ENCODE data around the gene KLHL24.
"Not testable (repeated sequence)": the region's sequence is repeated elsewhere in the genome, so short reads cannot be mapped to it uniquely, and the experiment has no call there.

Gene KLHL24

DNA sequence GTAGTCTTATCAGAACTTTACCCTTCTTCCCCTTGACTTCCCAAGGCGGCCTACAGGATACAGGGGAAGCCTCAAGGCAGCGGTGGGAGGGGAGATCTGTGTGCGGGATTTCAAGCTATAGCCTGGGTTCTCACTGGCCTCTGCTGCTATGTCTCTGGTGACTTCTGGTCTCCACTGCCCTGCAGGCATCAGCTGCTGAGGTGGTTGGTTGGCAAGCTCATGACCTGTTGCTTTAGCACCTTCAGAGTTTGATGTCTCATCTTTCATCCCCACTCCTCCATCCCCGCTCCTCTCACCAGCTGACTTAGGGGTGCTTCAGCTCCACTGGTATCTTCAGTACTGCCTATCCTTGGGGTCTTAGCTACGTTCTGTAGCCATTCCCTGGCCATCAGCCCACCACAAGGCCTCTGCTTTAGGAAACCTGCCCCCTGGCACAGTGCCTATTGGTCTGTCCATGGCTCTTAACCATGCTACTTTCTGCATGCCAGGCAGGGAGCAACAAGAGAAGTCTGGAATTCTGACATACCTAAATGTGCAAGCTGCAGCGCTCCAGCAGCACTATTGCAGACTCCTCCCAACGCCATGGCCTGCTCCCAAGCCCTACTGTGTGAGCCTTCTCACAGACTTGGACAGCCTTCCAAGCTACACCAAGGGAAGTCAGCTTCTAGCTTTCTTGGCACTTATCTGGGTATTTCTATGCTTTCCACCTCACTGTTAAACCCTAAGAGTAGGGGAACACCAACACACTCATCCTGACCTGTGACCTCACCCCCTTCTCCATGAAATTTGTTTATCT lies 60.3 kb downstream of the KLHL24 start:
- DNase-seq (ENCODE audit: low spot score) = no peak

DNA sequence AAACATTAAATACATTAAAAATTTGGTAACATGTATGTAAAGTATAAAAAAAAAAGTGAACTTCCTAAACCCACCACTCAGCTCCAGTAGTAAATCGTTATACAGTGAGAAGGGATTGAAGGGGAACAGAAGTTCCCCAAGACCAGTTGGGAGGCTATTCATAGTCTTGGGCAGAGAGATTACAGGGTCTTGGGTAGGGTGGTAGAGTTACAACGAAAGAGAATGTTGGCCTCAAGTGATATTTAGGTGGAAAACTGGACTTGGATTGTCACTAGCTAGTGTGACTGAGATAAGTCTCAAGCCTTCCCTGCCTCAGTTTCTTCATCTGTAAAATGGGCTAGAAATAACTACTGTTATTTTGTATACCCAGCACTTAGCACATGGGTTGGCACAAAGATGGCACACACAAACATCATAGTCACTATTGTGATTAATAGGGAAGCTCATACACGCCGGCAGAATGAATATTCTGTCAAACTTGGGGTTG lies 61.7 kb downstream of the KLHL24 start:
- no peak for DNase-seq (ENCODE audit: low spot score)

DNA sequence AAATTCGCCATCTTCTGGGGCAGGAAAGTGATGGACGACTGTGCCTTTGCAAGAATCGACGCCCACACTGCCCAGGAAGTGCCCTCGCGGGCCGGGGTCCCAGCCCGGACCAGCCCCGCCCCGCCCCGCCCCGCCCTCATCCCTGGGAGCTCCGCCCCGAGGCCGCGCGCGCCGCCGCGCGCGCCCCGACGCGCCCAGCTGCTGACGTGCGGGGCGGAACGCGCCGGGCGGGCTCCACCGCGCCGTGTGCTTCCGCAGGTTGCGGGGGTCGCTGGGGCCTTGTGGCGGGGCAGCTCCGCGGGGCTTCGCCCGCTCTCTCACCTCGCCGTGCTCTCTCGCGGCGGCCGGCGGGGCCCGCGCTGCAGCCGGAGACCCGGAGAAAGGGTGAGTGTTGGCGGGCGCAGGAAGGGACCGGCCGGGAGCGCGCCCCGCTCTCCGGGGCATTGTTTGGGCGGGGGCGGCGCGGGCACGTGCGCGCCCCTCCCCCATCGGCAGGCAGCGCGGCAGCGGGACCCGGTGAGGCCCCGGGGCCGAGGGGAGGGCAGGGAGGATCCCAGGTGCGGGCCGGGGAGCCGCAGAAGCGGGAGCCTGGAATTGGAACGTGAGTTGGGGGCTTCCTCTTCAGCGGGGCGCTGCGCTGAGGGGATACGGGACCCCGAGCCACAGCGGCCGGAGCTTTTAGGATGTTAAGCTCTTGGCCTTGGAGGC lies 62.3 kb downstream of the KLHL24 start, which contains the start of gene YEATS2:
YEATS2 (plus strand) TSS at position 188 of the 708 bp plus-strand sequence. CDS start 17,366 bp downstream, outside the sequence.
- DNase-seq (ENCODE audit: low spot score) = peak; percentile 40

DNA sequence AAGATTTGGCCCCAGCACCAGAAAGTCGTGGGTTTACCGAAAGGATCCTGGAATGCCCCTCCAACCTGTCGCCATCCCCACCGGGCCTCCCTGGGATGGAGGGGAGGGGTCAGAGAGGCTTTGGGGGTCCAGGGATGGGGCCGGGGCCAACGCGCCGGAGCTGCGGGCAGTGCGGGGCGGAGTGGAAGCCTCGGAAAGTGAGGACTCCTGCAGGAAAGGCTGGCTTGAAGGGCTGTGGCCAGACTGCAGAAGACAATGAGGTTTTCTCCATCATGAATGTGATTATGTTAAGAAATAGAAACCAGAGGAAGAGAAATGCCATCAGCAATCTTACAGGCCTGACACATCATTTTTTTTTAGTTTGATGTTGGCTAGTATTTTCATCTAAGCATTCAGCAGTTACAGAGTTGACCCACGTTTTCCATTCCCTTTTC lies 62.9 kb downstream of the KLHL24 start:
- peak; percentile 52 for DNase-seq (ENCODE audit: low spot score)

DNA sequence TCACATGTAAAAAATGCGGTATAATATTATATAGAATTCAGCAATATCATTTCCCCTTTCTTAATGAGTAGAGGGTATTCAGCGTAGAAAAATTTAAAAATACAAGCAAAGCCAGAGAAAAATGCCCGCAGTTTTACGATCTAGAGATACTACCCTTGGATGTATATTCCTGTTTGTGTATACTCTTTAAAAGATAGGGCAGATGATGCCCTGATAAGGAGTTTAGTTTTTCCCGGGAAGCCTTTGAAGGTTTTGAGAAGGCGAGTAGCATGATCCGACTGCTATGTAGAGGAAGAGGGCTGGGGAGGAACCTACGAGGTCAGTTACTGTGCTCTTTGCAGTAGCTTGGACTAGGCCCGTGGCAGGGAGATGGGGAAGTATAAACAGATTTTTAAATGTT lies 63.3 kb downstream of the KLHL24 start:
- DNase-seq (ENCODE audit: low spot score) = peak; percentile 69

DNA sequence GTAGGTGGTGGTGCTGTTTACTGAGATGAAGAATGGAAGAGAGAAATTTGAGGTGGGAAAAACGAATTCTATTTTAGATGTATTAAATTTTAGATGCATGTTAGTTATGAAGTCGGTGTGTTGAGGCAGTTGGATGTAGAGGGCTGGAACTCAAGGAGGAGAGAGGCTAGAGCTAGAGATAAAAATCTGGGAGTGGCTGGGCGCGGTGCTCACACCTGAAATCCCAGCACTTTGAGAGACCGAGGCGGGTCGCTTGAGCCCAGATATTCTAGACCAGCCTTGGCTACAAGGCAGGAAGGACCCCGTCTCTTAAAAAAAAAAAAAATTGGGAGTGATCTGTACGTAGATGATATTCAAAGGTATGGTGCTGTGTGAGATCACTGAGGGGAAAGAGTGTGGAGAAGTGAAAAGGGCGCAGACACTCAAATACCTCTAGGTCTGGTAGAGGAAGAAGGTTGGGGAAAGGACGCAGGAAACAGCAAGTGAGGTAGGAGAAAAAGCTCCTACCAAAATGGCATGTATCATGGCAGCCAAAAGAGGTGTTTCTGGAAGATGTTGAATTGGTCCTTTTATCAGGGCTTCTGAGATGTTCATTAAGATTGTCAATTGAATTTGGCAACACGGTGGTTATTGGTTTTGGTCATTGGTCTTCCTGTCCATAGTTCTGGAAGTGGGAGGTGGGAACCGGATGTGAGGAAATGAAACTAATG lies 64.0 kb downstream of the KLHL24 start:
- peak; percentile 56 for DNase-seq (ENCODE audit: low spot score)

DNA sequence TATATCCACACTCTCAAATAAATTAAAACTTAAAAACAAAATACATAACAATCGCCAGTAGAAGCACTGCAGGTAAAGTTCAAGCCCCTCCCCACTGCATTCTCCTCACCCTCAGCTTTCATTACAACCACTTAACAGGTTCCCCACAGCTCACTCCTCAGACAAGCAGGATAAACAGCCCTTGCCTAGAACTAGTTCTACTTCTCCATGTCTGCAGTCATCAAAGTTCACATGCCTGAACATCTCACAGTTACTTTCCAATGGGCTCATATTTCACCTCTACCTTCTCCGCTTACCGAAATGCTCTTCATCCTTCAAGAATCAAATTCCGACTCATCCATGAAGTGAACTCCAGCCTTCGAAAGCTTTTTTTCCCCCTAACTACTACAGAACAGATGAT lies 66.3 kb downstream of the KLHL24 start:
- DNase-seq (ENCODE audit: low spot score) = no peak

DNA sequence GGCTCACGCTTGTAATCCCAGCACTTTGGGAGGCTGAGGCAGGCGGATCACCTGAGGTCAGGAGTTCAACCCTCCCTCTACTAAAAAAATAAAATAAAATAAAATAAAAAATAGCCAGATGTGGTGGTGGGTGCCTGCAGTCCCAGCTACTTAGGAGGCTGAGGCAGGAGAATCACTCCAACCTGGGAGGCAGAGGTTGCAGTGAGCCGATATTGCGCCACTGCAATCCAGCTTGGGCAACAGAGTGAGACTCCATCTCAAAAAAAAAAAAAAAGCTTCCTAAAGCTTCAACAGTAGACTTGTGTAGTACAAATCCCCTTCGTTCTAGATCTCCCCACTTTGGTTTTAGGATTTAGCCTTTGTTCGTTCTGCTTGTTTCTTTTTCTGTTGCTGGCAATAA lies 68.5 kb downstream of the KLHL24 start:
- DNase-seq (ENCODE audit: low spot score) = not testable (repeated sequence)

DNA sequence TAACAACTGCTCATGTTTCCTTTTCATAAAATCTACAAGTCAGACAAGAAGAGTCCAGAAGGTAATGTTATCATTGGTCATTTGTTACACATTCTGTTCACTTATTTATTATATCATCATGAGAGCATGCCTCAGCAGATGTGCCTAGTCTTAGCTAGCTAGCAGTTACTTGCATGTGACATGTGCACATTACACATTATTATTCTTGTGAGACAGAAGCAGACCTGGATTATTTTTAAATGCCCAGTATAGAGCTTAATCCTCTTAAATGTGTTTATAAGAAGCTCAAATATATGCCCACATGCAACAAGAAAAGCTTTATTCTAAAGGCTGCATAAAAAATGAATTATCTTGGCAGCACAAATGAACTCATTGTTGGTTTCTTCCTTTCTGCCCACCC lies 74.8 kb downstream of the KLHL24 start:
- DNase-seq (ENCODE audit: low spot score) = no peak

DNA sequence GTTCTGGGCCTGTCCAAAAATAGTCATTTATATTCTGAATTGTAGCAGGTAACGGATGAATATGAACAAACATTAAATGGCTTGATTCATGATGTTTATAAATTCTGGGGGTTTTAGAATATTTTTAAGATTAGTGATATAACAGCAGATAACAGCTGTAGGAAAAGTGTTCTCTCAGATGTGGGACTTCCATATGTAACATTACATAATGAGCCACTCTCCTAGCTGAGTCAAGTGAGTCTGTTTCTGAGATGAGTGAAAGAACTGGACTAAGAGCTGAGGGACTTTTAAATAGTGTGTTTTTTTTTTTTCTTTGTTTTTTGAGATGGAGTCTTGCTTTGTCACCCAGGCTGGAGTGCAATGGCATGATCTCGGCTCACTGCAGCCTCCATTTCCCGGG lies 76.1 kb downstream of the KLHL24 start:
- DNase-seq (ENCODE audit: low spot score) = no peak

DNA sequence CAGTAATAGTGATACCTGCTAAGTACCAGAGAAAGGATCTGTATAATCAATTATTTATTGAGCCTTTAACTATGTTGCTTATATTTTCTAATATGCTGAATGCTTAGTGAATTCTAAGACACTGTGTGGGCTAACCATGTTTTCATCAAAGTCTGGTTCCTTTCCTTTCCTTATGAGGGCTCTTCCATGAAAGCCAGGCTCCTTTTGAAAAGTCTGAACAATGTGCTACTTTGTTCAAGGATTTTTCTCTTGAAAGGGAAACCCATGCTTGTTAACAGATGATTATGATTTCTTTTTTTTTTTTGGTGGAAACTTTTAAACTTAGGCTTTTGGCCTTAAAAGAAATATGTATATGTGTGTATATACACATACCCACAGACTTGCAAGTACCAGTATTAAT lies 79.2 kb downstream of the KLHL24 start:
- no peak for DNase-seq (ENCODE audit: low spot score)

DNA sequence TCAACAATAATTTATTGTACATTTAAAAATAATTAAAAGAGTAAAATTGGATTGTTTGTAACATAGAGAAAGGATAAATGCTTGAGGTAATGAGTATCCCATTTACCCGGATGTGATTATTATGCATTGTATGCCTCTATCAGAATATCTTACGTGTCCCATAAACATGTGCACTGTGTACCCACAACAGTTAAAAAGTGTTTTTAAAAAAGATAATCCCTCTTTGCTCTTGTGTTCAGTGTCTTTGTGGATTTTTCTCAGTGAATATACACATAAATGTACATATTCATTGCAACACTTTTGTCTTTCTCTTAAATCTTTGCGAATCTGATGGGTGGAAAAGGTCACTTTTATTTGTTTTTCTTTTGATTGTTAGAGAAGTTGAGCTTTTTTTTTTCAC lies 82.6 kb downstream of the KLHL24 start:
- no peak for DNase-seq (ENCODE audit: low spot score)

DNA sequence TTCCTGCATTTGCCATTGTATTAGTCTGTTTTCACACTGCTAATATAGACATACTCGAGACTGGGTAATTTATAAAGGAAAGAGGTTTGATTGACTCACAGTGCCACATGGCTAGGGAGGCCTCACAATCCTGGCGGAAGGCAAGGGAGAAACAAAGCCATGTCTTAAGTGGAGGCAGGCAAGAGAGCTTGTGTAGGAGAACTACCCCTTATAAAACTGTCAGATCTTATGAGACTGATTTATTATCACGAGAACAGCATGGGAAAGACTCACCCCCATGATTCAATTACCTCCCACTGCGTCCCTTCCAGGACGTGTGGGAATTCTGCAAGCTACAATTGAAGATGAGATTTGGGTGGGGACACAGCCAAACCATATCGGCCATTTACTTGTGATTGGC lies 90.0 kb downstream of the KLHL24 start:
- DNase-seq (ENCODE audit: low spot score) = no peak

DNA sequence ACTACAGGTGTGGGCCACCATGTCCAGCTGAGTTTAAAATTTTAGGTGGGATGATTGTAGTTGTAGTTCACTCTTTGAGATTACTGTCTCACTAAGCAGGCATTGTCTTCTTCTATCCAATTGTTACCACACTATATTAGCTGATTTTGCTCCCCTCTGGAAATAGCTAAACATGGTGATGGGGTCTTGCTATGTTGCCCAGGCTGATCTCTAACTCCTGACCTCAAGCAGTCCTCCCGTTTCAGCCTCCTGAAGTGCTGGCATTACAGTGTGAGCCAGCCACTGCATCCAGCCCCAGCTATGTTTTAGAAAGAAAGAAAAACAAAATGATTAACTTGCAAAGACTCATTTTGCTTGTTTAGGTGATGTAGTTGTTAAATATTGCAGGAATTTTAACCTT lies 92.8 kb downstream of the KLHL24 start:
- no peak for DNase-seq (ENCODE audit: low spot score)

DNA sequence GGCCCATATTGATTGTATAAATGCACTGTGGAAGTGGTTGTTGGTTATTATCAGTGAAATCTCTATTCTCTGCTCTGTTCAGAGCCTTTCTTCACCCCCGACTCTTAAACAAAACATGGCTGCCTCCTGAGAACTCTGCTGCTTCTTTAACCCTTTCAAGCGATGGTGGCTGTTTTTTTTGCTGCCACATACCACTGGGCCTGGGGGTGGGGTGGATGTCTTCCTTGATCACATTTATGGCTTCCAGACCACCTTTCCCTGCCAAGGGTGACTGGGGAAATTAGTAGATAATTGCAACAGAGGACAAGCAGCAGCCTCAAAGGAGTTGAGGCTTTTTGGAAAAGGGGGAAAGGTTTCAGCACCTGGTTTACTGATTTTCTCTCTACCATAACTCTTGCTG lies 94.9 kb downstream of the KLHL24 start:
- no peak for DNase-seq (ENCODE audit: low spot score)

DNA sequence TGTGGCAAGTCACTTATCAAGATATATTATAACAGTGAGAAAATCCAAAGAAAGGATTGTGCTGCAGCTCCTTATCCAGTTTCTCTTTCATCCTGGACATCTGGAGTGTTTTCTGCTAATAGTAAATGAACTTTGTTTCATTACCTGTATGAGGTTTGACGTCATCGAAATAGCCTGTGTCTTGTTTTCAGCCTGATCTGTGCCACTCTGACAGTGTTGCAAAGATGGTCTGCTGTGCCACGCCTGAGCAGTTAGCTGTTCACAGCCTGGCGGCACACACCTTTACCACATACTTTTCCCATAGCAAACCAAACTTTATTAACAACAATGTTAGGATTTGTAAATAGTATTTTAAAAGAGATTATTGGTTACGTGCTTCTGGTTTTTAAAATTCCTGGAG lies 96.2 kb downstream of the KLHL24 start:
- DNase-seq (ENCODE audit: low spot score) = no peak

DNA sequence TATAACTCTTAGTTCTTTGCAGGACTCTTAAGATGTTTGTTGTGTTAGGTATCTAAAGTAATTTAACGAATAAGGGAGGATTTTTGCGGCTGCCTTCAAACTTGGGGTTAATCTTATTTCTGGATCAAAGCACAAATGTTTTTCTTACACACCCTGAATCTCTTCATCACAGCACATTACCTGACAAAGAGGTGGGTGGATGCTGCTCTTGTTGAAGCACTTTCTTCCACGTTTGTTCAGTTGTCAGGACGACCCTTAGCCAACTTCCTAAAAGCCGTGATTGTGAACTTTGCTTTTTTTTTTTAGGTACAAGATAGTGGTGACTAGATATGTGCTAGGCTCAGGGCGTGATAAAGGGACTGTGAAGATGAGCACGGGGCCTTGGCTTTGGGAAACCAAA lies 98.1 kb downstream of the KLHL24 start:
- DNase-seq (ENCODE audit: low spot score) = no peak
